HG03439 (cell line): ENCODE data around the gene LONP2.
A peak's percentile ranks its signal among the peaks of the same experiment; 100 is the strongest.
"Not testable (repeated sequence)": the region's sequence is repeated elsewhere in the genome, so short reads cannot be mapped to it uniquely, and the experiment has no call there.

Experiments used
- ATAC-seq: cut with Tn5 transposase; IDR thresholded peaks from one replicate; pipeline ENCODE4 v1.9.1; 2021; ENCODE audit warnings: mild to moderate bottlenecking, moderate library complexity; ENCODE audit not compliant: unreplicated experiment

The LONP2 gene

GRCh38 chr16:48384520-48385252 lies 140.6 kb downstream of the LONP2 start:
- peak; percentile 54 for ATAC-seq

DNA sequence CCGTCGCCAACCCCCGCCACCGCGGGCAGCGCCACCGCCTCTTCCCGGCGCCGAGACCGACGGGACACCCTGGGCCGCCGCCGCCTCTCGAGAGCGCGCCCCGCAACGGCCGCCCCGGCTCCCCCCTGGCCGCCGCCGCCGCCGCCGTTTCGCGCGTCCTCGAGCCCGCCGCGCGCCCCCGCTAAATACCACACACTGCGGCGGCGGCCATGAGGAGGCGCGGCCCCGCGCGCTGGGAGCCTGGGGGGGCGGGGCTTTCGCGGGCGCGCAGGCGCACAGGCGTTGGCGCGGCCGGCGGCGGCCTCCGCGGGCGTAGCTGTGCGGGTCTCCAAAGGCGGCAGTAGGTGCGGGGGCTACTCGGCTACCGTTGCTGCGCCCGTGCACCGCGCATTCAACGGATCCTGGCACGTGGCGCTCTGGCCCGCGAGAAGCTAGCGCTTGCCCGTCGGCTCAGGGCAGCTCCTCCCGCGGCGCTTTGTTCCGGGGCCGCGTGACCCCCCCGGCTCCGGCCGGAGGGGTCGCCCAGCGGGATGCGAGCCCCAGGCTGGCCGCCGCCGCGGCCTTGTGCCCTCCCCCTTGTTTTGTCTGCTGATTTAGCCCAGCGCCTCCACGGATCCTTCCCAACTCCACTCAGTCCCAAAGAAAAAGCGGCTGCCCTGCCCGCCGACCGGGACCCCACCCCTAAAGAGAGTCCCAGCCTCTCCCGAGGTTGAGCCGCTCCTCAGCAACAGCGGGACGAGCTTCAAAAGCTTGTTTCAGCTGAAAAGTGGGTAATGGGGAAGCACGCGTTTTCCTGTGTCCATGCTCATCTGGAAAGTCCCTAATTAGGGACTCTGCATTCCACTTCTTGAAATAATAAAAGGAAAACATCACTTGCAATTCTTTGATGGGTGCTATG lies 141.4 kb downstream of the LONP2 start, which contains the start of gene SIAH1:
SIAH1 (minus strand) TSS at position 161 of the 898 bp plus-strand sequence. CDS start 22,985 bp downstream, outside the sequence.
- ATAC-seq: peak; percentile 74

- no peak for ATAC-seq
These were observed 142.6 kb downstream of the LONP2 start for GRCh38 chr16:48386559-48387312.

DNA sequence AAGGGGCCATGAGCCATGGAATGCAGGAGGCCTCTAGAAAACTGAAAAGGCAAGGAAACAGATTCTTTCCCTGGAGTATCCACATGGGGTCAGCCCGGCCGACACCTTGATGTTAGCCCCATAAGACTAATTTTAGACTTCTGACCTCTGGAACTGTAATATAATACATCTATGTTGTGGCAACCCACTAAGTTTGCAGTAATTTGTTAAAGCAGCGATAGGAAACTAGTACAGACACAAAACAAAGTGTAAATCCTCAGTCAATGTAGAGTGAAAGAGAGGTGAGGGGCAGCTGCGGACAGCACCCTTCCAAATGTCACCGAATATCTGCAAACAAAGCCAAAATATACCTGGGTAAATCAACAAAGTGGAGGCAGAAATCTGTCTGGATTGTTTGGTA lies 148.3 kb downstream of the LONP2 start:
- ATAC-seq: no peak

DNA sequence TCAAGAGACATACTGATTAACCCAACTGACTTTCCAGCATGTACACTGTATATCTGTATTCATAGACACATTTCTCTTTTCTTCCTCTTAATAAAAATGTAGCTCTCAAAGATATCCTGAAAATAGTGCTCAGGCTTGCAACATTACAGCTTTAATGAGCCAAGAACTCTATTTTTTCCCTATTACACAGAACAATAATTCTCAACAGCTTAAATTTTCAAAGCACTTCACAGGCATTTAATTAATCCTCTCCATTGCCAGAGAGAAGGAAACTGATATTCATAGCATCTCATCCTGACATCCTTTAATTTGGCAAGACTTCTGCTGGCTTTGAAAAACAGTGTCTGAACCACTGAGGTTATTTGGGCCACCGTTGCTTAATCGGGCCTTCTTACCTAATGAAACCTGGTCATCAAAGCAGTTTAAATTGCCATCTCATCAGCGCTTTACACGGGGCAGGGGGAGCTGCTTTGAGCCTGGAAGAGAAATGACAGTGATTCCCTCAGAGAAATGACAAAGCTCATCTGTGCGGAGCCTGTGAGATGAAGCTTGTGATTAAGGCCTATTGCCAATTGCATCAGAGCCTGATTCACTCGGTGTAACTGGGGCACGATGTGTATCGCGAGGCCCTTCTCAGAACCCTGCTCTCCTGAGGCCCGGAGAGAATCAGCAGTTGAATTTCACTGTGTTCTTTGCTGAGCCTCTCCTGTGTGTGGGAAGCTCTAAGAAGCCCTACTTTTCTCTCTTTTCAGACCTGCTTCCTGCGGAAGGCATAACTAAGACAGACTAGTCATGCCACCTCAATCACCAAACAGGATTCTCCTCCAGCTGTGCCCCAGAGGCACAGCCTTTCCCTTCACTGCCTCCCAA lies 149.6 kb downstream of the LONP2 start:
- no peak for ATAC-seq

GRCh38 chr16:48394355-48394703 lies 150.2 kb downstream of the LONP2 start:
- no peak for ATAC-seq

GRCh38 chr16:48395375-48395774 lies 151.3 kb downstream of the LONP2 start:
- no peak for ATAC-seq

DNA sequence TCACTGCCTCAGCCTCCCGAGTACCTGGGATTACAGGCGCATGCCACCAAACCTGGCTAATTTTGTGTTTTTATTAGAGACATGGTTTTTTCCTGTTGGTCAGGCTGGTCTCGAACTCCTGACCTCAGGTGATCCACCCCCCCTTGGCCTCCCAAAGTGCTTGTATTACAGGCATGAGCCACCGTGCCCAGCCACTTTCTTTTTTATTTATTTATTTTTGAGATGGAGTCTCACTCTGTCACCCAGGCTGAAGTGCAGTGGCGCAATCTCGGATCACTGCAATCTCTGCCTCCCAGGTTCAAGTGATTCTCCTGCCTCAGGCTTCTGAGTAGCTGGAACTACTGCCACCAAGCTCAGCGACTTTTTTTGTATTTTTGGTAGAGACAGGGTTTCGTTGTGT lies 158.4 kb downstream of the LONP2 start:
- not testable (repeated sequence) for ATAC-seq

- no peak for ATAC-seq
These were observed 161.1 kb downstream of the LONP2 start for GRCh38 chr16:48405153-48405552.

GRCh38 chr16:48405907-48406306 lies 161.8 kb downstream of the LONP2 start:
- ATAC-seq: no peak
